NCI-H748 treated with DMSO at 0.1 percent for 48 hours (cell line): Measurements from ENCODE around the gene HOXB7.

Source experiments
- DNase-seq: peaks from one replicate; lab custom pipeline; 2025; lab: John Stamatoyannopoulos, UW

The HOXB7 gene

DNA sequence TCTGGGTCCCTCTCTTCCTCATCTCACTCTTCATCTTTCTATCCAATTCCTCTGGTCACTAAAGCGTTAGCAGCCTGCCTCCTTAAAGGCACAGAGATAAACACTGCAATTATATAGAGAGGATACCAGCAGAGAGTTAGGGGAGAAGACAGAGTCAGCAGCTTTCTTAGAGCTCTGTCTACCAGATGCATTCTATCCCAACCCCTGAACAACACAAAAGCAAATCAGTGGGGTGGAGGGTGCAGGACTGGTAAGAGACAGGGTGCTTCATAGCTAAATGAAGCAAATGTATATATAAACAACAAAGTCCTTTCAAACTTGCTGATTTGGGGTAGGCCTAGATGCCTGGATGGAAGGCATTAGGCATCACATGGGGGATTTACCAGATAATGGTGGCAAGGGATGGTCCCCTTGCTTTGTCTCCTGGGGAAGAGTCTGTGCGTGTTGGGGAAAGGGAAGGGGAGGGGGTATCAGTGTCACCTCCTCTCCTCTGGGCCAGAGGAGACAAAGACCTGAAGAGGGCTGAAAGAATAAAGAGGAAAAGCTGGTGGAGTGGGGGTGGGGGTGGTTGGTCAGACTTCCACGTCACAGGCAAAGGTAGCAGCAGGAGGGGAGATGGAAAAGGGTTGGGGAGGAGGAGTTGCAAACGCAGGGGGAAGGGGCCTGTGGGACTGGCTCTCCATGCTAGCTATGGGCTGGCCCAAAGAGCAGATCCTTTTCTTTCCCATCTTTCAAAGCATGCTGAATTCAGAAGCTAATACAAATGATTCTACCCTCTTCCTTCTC is 44.7 kb downstream of the HOXB7 start:
- no peak for DNase-seq

DNA sequence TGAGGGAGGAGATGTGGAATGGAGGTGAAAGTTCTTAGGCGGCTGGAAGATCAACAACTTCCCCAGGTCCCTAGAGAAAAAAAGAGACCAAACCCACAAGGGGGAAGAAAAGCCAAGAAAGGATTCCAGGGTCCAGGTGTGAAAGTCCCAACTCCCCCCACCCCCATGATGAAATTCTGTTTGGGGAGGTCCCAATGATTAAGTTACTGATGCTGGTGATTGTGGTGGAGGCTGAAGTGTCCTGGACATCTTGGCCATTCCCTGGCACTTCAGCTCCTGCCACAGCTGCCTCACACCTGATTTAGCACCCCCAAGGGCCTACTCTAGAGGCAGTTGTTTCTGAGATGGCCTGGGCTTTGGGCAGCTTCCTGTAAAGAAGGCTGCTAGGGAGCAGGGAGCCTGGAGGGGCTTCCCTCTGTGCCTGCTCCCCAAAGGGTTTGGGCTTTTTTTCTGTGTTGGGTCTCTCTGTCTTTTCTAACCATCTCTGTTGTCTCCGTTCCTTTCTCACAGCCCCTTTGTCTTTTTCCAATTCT is 45.7 kb downstream of the HOXB7 start:
- no peak for DNase-seq

DNA sequence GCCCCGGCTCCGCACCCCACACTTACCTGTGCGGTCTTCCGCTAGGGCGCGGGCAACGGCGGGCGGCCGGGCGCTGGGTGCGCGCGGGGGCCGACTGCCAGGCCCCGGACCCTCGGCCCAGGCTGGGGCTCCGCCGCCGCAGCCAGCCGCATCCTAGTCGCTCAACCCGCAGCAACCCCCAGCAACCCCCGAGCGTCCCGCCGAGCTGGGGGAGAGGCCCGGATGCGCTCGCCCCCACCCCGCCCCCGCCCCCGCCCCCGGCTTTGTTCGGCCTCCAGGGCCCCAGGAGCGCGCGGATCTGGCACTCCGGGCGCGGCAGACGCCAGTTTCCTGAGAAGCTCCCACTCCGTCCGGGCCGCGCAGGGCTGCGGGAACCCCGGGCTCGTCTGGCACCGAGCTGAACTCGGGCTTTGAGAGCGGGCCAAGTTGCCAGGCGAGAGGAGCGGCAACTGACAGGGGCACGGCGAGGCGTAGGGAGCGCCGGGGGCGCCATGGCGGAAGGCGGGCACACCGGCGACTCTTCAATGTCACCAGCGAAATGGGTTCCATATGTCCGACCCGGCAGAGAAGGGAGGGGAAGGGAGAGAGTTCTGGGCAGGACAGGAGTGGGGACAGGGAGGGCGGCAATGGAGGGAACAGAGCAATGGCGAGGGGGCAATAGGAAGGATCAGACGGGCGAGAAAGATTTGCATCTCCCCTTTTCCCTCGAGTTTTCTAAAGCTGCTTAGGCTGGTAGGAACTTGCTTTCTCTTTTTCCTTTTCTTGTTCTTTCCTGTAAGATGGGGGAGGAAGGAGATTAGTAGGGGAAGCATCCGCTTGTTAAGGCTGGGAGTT is 46.4 kb downstream of the HOXB7 start:
- no peak for DNase-seq

DNA sequence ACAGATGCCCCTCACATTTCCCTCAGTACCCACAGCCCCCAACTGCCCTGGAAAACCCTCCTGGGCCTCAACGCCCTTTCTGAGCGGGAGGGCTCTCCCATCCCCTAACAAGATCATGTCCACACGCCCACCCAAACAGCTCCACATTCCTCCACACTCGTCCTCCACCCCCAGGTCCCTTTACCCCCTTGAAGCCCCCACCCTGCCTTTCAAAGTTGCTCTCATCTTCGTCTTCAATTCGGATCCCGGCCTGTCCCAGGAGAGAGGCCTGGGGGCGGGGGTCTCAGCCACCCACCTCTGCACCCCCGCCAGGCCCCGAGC is 47.0 kb downstream of the HOXB7 start:
- no peak for DNase-seq

DNA sequence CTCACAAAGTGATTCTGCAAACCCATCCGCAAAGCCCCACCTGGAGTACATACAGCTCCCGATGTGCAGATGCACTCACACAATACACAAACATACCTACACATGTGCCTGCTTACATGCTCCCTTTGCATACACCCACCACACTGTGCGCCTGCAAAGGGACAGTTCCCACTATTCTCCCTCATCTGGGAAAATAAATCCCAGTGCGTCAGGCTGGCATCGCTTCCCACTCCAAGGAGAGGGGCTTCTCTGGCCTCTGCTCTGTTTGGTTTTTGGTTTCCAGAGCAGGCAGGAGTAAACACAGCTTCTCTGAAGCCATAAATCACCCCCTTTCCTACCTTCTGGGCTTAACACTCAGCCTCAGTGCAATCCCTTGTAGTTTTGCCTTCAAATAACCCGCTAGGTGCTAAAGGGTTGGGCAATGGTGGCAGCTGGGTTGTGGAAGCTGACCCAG is 47.4 kb downstream of the HOXB7 start:
- no peak for DNase-seq

DNA sequence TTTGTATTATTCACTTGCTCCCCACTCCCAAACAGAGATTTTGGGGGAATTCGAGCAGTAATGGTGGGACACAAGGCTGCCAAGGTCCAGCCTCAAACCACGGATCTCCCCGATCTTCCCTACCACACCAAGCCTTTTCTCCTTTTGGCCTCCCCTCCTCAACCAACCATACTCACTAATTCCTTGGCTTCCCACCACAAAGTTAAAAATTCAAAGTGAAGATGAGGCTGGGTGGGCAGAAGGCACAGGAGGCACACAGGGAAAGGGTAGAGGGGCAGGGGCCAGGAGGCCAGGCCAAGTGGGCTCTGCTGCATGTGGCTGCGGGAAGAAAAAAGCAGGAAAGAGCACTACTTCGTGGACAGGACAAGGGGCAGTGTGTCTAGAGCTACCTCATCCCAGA is 47.9 kb downstream of the HOXB7 start:
- no peak for DNase-seq

DNA sequence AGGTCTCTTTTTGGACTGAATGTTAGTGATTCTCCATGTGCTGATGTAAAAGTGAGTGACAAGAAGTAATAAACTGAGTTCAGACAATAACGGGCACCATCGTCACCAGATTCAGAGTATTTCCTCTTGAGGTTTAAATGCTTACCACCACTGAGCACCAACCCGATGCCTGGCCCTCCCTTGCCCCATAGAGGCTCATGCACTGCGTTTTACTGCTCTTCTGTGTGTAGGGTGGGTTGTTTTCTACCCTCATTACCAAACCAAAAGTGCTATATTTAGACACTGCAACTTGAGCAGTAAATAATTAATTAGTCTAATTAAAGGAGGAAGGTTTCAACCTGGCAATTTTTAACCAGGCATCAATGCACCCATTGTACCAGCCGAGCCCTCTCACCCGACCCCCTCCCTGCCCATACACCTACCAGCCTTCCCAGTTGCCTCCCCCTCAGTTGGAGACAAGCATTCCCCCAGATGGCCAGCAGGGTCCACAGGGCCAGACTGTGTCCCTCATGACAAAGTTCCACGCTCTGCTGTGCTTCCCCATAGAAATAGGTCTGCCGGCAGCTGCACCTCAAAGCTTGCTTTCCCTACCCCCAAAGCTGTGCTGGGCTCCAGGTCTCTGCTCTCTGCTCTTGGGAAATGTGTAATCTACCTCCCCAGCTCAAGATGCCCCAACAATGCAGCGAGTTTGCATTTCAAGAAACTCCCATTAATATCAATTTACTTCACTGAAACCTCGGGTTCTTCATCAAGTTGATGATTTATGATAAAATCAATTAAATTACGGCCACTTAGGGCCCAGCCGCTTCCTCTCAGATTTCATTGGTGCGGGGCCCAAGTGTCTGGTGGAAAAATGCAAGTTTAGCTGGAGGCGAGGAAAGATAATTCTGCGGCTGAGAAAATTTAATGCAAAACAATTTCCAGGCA is 48.7 kb downstream of the HOXB7 start:
- DNase-seq, result no peak

DNA sequence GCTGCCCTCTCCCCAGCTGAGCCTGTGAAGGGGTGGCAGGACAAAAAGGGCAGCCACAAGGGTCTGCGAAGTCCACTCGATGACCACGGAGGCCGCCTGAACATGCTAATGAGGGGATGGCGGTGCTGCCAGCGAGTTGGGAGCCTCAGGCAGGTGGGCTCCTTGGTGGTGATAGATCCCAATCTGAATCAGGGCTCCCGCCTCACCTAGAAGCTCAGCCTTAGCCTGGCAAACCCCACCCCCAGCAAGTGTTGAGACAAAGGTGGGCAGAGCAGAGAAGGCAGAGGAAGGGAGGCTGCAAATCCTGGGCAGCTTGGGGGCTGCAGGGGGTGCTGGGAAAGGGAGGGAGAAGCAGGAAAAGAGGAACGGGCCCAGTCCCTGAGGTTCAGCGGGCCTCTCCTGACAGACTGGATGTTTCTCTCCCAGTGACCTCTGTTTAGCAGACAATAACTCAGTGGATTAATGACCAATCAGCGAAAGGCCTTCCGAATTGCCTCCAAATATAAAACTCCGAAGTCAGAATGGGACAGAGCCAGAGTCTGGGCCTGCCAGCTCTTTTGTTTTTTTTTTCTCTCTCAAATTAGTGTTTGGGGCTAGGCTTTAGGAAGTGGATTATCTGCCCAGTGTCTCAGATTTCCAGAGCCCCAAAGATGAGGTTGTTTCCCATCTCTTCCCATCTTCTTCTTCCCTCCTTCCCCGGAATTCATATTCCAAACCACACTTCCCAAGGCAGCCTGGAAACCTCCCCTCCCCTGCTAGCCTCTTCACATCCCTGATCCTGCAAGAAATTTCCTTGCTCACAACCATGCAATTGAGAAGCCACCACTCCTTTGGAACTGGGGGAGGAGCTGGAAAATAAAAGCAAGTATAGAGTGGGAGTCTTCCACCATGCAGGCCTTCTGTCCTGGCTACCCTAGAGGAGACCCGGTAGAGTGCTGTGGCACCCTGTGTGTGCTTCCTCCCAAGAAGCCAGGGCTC is 50.7 kb downstream of the HOXB7 start:
- DNase-seq, result no peak

DNA sequence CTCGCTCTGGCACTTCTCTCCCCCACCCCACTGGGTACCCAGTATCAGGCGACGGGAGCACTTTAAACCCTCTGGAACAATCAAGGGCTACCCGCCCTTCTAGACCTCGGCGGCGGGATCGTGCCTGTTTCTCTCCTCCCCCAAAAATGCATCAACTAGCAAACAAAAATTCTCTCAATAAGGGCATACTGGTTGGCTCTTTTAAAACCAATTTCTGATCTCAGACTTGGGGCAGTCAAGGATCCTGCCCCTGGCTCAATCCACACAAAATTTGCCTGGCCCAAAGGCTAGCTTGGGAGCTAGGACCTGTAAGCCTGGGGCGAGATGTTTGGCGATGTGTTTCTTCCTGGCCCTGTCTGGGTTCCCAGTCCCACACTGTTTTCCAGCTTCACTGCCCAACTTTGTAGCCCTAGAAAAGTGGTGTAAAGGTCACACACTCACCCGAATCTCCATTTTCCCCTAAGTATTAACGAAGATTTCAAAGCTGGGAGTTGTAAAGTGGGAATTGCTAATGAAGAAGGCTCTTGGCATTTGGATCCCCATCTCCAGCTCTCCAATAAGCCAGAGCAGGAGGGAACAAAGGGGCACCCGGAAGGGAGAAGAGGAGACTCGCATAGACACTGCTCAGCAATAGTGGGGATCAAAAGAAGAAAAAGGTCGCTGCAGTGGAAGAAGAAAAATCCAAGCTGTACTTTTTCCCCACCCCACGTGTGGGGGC is 51.5 kb downstream of the HOXB7 start:
- no peak for DNase-seq

DNA sequence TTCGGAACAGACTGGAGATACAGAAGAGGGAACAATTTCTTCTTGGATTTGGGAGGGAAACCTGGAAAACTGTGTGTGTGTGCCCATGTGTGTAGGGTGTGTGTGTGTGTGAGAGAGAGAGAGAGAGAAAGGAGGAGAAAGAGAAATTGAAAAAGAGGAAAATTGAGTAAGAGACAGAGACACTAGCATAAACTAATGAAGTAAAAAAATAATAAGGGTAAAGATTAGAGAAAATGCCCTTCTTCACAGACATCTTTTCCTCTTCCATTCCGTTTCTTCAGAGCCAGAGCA is 52.0 kb downstream of the HOXB7 start:
- DNase-seq, result no peak

DNA sequence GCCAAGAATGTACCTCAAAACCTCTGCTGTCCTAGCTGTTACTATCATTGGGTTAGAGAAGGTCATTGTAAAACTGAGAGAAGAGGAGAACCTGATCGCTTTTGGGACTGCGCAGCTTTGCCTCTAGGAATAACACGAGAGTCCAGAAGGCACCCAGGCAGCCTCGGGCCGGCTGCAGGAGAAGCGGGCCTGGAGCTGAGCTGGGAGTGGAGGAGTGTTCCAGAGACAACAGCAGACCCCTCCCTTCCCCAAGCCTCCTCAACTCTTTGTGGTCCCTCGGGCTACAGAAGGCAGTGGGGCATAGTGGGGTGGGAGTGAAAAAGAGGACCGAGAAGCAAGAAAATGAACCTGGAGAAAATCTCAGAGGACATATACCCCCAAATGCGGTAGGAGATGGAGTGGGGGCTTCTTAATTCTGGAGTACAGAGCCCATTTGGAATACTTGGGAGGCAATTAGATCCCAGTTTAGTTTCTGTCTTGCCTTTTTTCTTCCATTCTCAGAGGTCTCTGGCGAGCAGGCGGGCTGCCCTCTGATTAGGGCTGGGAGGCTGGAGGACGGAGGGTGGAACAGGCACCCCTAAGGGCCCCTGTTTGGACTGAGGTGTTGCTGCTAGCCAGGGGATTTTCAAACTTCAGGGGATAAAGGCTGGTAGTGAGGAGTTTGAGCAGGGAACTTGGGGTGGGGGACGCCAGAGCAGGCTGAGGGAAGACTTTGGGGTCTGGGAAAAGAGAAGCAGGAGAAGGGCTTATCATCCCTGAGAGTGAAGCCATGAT is 52.6 kb downstream of the HOXB7 start:
- no peak for DNase-seq
